ENCODE measurements around the gene STX16. TPM values are rescaled to one million over a fixed set of nuclear protein-coding genes. Genes with fewer than 3 reads are reported as not detected.

The STX16 gene
- total and polyA plus RNA-seq, 9 donors = 30.1 to 60.8 (median 51.7) TPM

- H3K27ac ChIP-seq (ENCODE audit: low read length) = no peak overlapping the region
- H3K36me3 ChIP-seq (ENCODE audit: control insufficient read depth, insufficient read depth, low read length) = no peaks in the 10 kb centered on the region
- peaks cover 3% of the 10 kb centered on the region for H3K9me3 ChIP-seq (replicated peaks; ENCODE audit: control insufficient read depth, low read depth, low read length)
- H3K4me1 ChIP-seq (ENCODE audit: control insufficient read depth, insufficient read depth, low read length) = peaks cover 25% of the 10 kb centered on the region
- H3K27me3 ChIP-seq (ENCODE audit: control insufficient read depth, insufficient read depth, low read length) = peaks cover 2% of the 10 kb centered on the region
- H3K4me3 ChIP-seq (ENCODE audit: low read length) = no peak overlapping the region
- no peak for DNase-seq
- WGBS (ENCODE audit: insufficient coverage) = 56% methylated on average over 1 of the region's 5 CpGs
These were observed 33.9 kb upstream of the STX16 start for GRCh38 chr20:58617158-58617557.

- Histone ChIP-seq H3K4me3 (ENCODE audit: low read length) (no peak overlapping the region), H3K4me1 (ENCODE audit: control insufficient read depth, insufficient read depth, low read length) (peaks cover 27% of the 10 kb centered on the region), H3K27ac (ENCODE audit: low read length) (no peak overlapping the region), H3K27me3 (ENCODE audit: control insufficient read depth, insufficient read depth, low read length) (peaks cover 2% of the 10 kb centered on the region), H3K36me3 (ENCODE audit: control insufficient read depth, insufficient read depth, low read length) (no peaks in the 10 kb centered on the region), H3K9me3 (replicated peaks; ENCODE audit: control insufficient read depth, low read depth, low read length) (peaks cover 3% of the 10 kb centered on the region)
- no peak for DNase-seq
- WGBS (ENCODE audit: insufficient coverage) = 41% methylated on average over 9 of the region's 12 CpGs
These were observed 32.6 kb upstream of the STX16 start for GRCh38 chr20:58618351-58619076.

GRCh38 chr20:58619077-58619863, 31.8 kb upstream of the STX16 start:
- no peaks in the 10 kb centered on the region for H3K36me3 ChIP-seq (ENCODE audit: control insufficient read depth, insufficient read depth, low read length)
- no peak for DNase-seq
- H3K4me3 ChIP-seq (ENCODE audit: low read length) = no peak overlapping the region
- H3K27ac ChIP-seq (ENCODE audit: low read length) = no peak overlapping the region
- WGBS (ENCODE audit: insufficient coverage) = 62% methylated on average over 16 of the region's 22 CpGs
- peaks cover 2% of the 10 kb centered on the region for H3K27me3 ChIP-seq (ENCODE audit: control insufficient read depth, insufficient read depth, low read length)
- peaks cover 3% of the 10 kb centered on the region for H3K9me3 ChIP-seq (replicated peaks; ENCODE audit: control insufficient read depth, low read depth, low read length)
- H3K4me1 ChIP-seq (ENCODE audit: control insufficient read depth, insufficient read depth, low read length) = peaks cover 34% of the 10 kb centered on the region

GRCh38 chr20:58619864-58620431, 31.1 kb upstream of the STX16 start:
- Histone ChIP-seq H3K4me1 (ENCODE audit: control insufficient read depth, insufficient read depth, low read length) (peaks cover 36% of the 10 kb centered on the region), H3K9me3 (replicated peaks; ENCODE audit: control insufficient read depth, low read depth, low read length) (peaks cover 3% of the 10 kb centered on the region), H3K27ac (ENCODE audit: low read length) (no peak overlapping the region), H3K27me3 (ENCODE audit: control insufficient read depth, insufficient read depth, low read length) (peaks cover 2% of the 10 kb centered on the region), H3K36me3 (ENCODE audit: control insufficient read depth, insufficient read depth, low read length) (no peaks in the 10 kb centered on the region), H3K4me3 (ENCODE audit: low read length) (no peak overlapping the region)
- DNase-seq = no peak
- WGBS (ENCODE audit: insufficient coverage) = 70% methylated on average over 7 of the region's 11 CpGs

GRCh38 chr20:58621906-58622548, 29.1 kb upstream of the STX16 start:
- DNase-seq = no peak
- Histone ChIP-seq H3K4me1 (ENCODE audit: control insufficient read depth, insufficient read depth, low read length) (peaks cover 43% of the 10 kb centered on the region), H3K27me3 (ENCODE audit: control insufficient read depth, insufficient read depth, low read length) (peaks cover 2% of the 10 kb centered on the region), H3K36me3 (ENCODE audit: control insufficient read depth, insufficient read depth, low read length) (no peaks in the 10 kb centered on the region), H3K9me3 (replicated peaks; ENCODE audit: control insufficient read depth, low read depth, low read length) (peaks cover 2% of the 10 kb centered on the region), H3K4me3 (ENCODE audit: low read length) (no peak overlapping the region), H3K27ac (ENCODE audit: low read length) (no peak overlapping the region)
- 92% methylated on average over 8 of the region's 9 CpGs for WGBS (ENCODE audit: insufficient coverage)

- H3K4me3 ChIP-seq (ENCODE audit: low read length) = no peak overlapping the region
- DNase-seq = no peak
- H3K36me3 ChIP-seq (ENCODE audit: control insufficient read depth, insufficient read depth, low read length) = no peaks in the 10 kb centered on the region
- 86% methylated on average over 13 of the region's 13 CpGs for WGBS (ENCODE audit: insufficient coverage)
- H3K27ac ChIP-seq (ENCODE audit: low read length) = no peak overlapping the region
- no peaks in the 10 kb centered on the region for H3K9me3 ChIP-seq (replicated peaks; ENCODE audit: control insufficient read depth, low read depth, low read length)
- H3K4me1 ChIP-seq (ENCODE audit: control insufficient read depth, insufficient read depth, low read length) = peaks cover 43% of the 10 kb centered on the region
- H3K27me3 ChIP-seq (ENCODE audit: control insufficient read depth, insufficient read depth, low read length) = peaks cover 2% of the 10 kb centered on the region
These were observed 28.2 kb upstream of the STX16 start for GRCh38 chr20:58622671-58623578.

- Histone ChIP-seq H3K27ac (ENCODE audit: low read length) (peak overlapping the region; percentile 65), H3K4me3 (ENCODE audit: low read length) (no peak overlapping the region), H3K4me1 (ENCODE audit: control insufficient read depth, insufficient read depth, low read length) (peaks cover 43% of the 10 kb centered on the region), H3K27me3 (ENCODE audit: control insufficient read depth, insufficient read depth, low read length) (peaks cover 2% of the 10 kb centered on the region), H3K9me3 (replicated peaks; ENCODE audit: control insufficient read depth, low read depth, low read length) (no peaks in the 10 kb centered on the region), H3K36me3 (ENCODE audit: control insufficient read depth, insufficient read depth, low read length) (no peaks in the 10 kb centered on the region)
- 40% methylated on average over 29 of the region's 29 CpGs for WGBS (ENCODE audit: insufficient coverage)
- DNase-seq = peak; percentile 88
These were observed 27.3 kb upstream of the STX16 start for GRCh38 chr20:58623579-58624473.

- Histone ChIP-seq H3K27me3 (ENCODE audit: control insufficient read depth, insufficient read depth, low read length) (peaks cover 2% of the 10 kb centered on the region), H3K4me3 (ENCODE audit: low read length) (no peak overlapping the region), H3K9me3 (replicated peaks; ENCODE audit: control insufficient read depth, low read depth, low read length) (no peaks in the 10 kb centered on the region), H3K27ac (ENCODE audit: low read length) (no peak overlapping the region), H3K4me1 (ENCODE audit: control insufficient read depth, insufficient read depth, low read length) (peaks cover 45% of the 10 kb centered on the region), H3K36me3 (ENCODE audit: control insufficient read depth, insufficient read depth, low read length) (no peaks in the 10 kb centered on the region)
- DNase-seq = no peak
- WGBS (ENCODE audit: insufficient coverage) = 90% methylated on average over 7 of the region's 10 CpGs
These were observed 26.4 kb upstream of the STX16 start for GRCh38 chr20:58624687-58625086.

GRCh38 chr20:58625585-58625984, 25.5 kb upstream of the STX16 start:
- H3K27me3 ChIP-seq (ENCODE audit: control insufficient read depth, insufficient read depth, low read length) = peaks cover 2% of the 10 kb centered on the region
- DNase-seq = no peak
- H3K9me3 ChIP-seq (replicated peaks; ENCODE audit: control insufficient read depth, low read depth, low read length) = no peaks in the 10 kb centered on the region
- no peak overlapping the region for H3K4me3 ChIP-seq (ENCODE audit: low read length)
- WGBS (ENCODE audit: insufficient coverage) = 43% methylated on average over 4 of the region's 6 CpGs
- no peak overlapping the region for H3K27ac ChIP-seq (ENCODE audit: low read length)
- H3K4me1 ChIP-seq (ENCODE audit: control insufficient read depth, insufficient read depth, low read length) = peaks cover 54% of the 10 kb centered on the region
- H3K36me3 ChIP-seq (ENCODE audit: control insufficient read depth, insufficient read depth, low read length) = no peaks in the 10 kb centered on the region
